ENCODE data around the gene WDR83. TPM values are rescaled to one million over a fixed set of nuclear protein-coding genes. Genes with fewer than 3 reads are reported as not detected.

WDR83 gene
- total and polyA plus RNA-seq, 2 experiments from 2014 or later = 12.5 to 18.5 TPM

DNA sequence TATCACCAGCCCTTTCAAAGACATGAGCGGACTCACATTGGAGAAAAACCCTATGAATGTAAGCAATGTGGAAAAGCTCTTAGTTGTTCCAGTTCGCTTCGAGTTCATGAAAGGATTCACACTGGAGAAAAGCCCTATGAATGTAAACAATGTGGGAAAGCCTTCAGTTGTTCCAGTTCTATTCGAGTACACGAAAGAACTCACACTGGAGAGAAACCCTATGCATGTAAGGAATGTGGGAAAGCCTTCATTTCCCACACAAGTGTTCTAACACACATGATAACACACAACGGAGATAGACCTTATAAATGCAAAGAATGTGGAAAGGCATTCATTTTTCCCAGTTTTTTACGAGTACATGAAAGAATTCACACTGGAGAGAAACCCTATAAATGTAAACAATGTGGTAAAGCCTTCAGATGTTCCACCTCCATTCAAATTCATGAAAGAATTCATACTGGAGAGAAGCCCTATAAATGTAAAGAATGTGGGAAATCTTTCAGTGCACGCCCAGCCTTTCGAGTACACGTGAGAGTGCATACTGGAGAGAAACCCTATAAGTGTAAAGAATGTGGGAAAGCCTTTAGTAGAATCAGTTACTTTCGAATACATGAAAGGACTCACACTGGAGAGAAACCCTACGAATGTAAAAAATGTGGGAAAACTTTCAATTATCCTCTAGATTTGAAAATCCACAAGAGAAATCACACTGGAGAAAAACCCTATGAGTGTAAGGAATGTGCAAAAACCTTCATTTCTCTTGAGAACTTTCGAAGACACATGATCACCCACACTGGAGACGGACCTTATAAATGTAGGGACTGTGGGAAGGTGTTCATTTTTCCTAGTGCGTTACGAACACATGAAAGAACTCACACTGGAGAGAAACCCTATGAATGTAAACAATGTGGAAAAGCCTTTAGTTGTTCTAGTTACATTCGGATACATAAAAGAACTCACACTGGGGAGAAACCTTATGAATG is 38.3 kb upstream of the WDR83 start:
- 0 out of 2 replicates have a peak, but pooled peaks cover 4% of the 10 kb centered on the region for H3F3A ChIP-seq (replicated peaks; ENCODE audit: low read depth)
- H2AFZ ChIP-seq = no peak overlapping the region
- peaks cover 88% of the 10 kb centered on the region for H3K36me3 Mint-ChIP-seq (ENCODE audit: low read depth)
- H3K9me3 Mint-ChIP-seq = peaks cover 63% of the 10 kb centered on the region
- no peaks in the 10 kb centered on the region for H3K27me3 ChIP-seq (ENCODE audit: insufficient read depth)
- ATAC-seq (no peak), DNase-seq (ENCODE audit: low spot score) (peak; percentile 45)
- H3K36me3 ChIP-seq (ENCODE audit: insufficient read depth) = peaks cover 58% of the 10 kb centered on the region
- H3K9me2 ChIP-seq (ENCODE audit: insufficient read depth) = peaks cover 3% of the 10 kb centered on the region; the same call in 1 of the 2 replicates
- no peaks in the 10 kb centered on the region for H3K4me1 ChIP-seq (ENCODE audit: insufficient read depth)
- H3K4me3 Mint-ChIP-seq = no peak overlapping the region
- H3K4me2 ChIP-seq = no peak overlapping the region
- TF ChIP-seq STAT1 (IDR thresholded peaks at IDR 0.05; ENCODE audit: unreplicated experiment) (no peak), JUNB (IDR thresholded peaks at IDR 0.05; ENCODE audit: unreplicated experiment) (no peak), EZH2 (IDR thresholded peaks at IDR 0.05; ENCODE audit: low read depth, unreplicated experiment) (no peak)
- H3K27ac Mint-ChIP-seq = no peak overlapping the region
- H3K27me3 Mint-ChIP-seq (ENCODE audit: insufficient read depth, low read depth, poor library complexity) = peaks cover 3% of the 10 kb centered on the region
- H3K4me3 ChIP-seq = no peak overlapping the region
- no peaks in the 10 kb centered on the region for H4K20me1 ChIP-seq (replicated peaks; ENCODE audit: insufficient read depth)
- H3K27ac ChIP-seq (ENCODE audit: low read depth) = no peak overlapping the region
- H3K4me1 Mint-ChIP-seq = no peaks in the 10 kb centered on the region
- H3K79me2 ChIP-seq (replicated peaks; ENCODE audit: insufficient read depth) = peaks cover 2% of the 10 kb centered on the region; the same call in 1 of the 2 replicates

DNA sequence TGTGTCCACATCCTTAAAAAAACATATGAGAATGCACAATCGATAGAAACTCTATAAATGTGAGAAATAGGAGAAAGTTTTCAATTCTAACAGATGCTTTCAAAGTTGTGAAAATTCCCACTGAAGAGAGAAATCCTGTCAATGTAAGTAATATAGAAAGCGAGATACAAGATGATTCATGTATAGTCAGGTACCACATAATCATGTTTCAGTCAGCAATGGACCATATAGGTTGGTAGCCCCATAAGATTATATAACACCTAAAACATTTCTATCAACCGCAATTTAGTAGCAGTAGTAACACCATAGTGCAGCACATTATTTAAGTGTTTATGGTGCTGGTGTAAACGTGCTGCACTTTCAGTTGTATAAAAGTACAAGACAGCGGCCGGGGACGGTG is 37.4 kb upstream of the WDR83 start:
- no peaks in the 10 kb centered on the region for H3K27me3 ChIP-seq (ENCODE audit: insufficient read depth)
- H3F3A ChIP-seq (replicated peaks; ENCODE audit: low read depth) = 0 out of 2 replicates have a peak, but pooled peaks cover 4% of the 10 kb centered on the region
- H3K27ac ChIP-seq (ENCODE audit: low read depth) = no peak overlapping the region
- peaks cover 3% of the 10 kb centered on the region for H3K27me3 Mint-ChIP-seq (ENCODE audit: insufficient read depth, low read depth, poor library complexity)
- H3K4me3 Mint-ChIP-seq = no peak overlapping the region
- DNase-seq (ENCODE audit: low spot score) (no peak), ATAC-seq (no peak)
- H3K36me3 Mint-ChIP-seq (ENCODE audit: low read depth) = peaks cover 80% of the 10 kb centered on the region
- H2AFZ ChIP-seq = no peak overlapping the region
- H3K4me1 Mint-ChIP-seq = no peaks in the 10 kb centered on the region
- no peaks in the 10 kb centered on the region for H3K4me1 ChIP-seq (ENCODE audit: insufficient read depth)
- H3K36me3 ChIP-seq (ENCODE audit: insufficient read depth) = peaks cover 55% of the 10 kb centered on the region
- no peak overlapping the region for H3K4me2 ChIP-seq
- no peak overlapping the region for H3K27ac Mint-ChIP-seq
- peaks cover 60% of the 10 kb centered on the region for H3K9me3 Mint-ChIP-seq
- no peaks in the 10 kb centered on the region for H3K79me2 ChIP-seq (replicated peaks; ENCODE audit: insufficient read depth)
- no peak overlapping the region for H3K4me3 ChIP-seq
- H3K9me2 ChIP-seq (ENCODE audit: insufficient read depth) = peaks cover 3% of the 10 kb centered on the region; the same call in 1 of the 2 replicates
- no peaks in the 10 kb centered on the region for H4K20me1 ChIP-seq (replicated peaks; ENCODE audit: insufficient read depth)
- TF ChIP-seq POLR2AphosphoS5 (IDR thresholded peaks at IDR 0.05; ENCODE audit: low read depth) (no peak), JUNB (IDR thresholded peaks at IDR 0.05; ENCODE audit: unreplicated experiment) (no peak), EZH2 (IDR thresholded peaks at IDR 0.05; ENCODE audit: low read depth, unreplicated experiment) (no peak), CREB1 (CRISPR knock-in tag; IDR thresholded peaks at IDR 0.05; ENCODE audit: low read depth) (no peak), ZNF331 (CRISPR knock-in tag; IDR thresholded peaks at IDR 0.05; ENCODE audit: low read depth) (no peak), STAT1 (IDR thresholded peaks at IDR 0.05; ENCODE audit: unreplicated experiment) (no peak)
- TF ChIP-seq, protein P1, sequence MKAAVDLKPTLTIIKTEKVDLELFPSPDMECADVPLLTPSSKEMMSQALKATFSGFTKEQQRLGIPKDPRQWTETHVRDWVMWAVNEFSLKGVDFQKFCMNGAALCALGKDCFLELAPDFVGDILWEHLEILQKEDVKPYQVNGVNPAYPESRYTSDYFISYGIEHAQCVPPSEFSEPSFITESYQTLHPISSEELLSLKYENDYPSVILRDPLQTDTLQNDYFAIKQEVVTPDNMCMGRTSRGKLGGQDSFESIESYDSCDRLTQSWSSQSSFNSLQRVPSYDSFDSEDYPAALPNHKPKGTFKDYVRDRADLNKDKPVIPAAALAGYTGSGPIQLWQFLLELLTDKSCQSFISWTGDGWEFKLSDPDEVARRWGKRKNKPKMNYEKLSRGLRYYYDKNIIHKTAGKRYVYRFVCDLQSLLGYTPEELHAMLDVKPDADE (IDR thresholded peaks at IDR 0.05) = no peak
- TF ChIP-seq, protein P2, sequence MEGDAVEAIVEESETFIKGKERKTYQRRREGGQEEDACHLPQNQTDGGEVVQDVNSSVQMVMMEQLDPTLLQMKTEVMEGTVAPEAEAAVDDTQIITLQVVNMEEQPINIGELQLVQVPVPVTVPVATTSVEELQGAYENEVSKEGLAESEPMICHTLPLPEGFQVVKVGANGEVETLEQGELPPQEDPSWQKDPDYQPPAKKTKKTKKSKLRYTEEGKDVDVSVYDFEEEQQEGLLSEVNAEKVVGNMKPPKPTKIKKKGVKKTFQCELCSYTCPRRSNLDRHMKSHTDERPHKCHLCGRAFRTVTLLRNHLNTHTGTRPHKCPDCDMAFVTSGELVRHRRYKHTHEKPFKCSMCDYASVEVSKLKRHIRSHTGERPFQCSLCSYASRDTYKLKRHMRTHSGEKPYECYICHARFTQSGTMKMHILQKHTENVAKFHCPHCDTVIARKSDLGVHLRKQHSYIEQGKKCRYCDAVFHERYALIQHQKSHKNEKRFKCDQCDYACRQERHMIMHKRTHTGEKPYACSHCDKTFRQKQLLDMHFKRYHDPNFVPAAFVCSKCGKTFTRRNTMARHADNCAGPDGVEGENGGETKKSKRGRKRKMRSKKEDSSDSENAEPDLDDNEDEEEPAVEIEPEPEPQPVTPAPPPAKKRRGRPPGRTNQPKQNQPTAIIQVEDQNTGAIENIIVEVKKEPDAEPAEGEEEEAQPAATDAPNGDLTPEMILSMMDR (conservative IDR thresholded peaks at IDR 0.05; ENCODE audit: low read depth in 2 of 2) = no peak
- TF ChIP-seq, protein P3, sequence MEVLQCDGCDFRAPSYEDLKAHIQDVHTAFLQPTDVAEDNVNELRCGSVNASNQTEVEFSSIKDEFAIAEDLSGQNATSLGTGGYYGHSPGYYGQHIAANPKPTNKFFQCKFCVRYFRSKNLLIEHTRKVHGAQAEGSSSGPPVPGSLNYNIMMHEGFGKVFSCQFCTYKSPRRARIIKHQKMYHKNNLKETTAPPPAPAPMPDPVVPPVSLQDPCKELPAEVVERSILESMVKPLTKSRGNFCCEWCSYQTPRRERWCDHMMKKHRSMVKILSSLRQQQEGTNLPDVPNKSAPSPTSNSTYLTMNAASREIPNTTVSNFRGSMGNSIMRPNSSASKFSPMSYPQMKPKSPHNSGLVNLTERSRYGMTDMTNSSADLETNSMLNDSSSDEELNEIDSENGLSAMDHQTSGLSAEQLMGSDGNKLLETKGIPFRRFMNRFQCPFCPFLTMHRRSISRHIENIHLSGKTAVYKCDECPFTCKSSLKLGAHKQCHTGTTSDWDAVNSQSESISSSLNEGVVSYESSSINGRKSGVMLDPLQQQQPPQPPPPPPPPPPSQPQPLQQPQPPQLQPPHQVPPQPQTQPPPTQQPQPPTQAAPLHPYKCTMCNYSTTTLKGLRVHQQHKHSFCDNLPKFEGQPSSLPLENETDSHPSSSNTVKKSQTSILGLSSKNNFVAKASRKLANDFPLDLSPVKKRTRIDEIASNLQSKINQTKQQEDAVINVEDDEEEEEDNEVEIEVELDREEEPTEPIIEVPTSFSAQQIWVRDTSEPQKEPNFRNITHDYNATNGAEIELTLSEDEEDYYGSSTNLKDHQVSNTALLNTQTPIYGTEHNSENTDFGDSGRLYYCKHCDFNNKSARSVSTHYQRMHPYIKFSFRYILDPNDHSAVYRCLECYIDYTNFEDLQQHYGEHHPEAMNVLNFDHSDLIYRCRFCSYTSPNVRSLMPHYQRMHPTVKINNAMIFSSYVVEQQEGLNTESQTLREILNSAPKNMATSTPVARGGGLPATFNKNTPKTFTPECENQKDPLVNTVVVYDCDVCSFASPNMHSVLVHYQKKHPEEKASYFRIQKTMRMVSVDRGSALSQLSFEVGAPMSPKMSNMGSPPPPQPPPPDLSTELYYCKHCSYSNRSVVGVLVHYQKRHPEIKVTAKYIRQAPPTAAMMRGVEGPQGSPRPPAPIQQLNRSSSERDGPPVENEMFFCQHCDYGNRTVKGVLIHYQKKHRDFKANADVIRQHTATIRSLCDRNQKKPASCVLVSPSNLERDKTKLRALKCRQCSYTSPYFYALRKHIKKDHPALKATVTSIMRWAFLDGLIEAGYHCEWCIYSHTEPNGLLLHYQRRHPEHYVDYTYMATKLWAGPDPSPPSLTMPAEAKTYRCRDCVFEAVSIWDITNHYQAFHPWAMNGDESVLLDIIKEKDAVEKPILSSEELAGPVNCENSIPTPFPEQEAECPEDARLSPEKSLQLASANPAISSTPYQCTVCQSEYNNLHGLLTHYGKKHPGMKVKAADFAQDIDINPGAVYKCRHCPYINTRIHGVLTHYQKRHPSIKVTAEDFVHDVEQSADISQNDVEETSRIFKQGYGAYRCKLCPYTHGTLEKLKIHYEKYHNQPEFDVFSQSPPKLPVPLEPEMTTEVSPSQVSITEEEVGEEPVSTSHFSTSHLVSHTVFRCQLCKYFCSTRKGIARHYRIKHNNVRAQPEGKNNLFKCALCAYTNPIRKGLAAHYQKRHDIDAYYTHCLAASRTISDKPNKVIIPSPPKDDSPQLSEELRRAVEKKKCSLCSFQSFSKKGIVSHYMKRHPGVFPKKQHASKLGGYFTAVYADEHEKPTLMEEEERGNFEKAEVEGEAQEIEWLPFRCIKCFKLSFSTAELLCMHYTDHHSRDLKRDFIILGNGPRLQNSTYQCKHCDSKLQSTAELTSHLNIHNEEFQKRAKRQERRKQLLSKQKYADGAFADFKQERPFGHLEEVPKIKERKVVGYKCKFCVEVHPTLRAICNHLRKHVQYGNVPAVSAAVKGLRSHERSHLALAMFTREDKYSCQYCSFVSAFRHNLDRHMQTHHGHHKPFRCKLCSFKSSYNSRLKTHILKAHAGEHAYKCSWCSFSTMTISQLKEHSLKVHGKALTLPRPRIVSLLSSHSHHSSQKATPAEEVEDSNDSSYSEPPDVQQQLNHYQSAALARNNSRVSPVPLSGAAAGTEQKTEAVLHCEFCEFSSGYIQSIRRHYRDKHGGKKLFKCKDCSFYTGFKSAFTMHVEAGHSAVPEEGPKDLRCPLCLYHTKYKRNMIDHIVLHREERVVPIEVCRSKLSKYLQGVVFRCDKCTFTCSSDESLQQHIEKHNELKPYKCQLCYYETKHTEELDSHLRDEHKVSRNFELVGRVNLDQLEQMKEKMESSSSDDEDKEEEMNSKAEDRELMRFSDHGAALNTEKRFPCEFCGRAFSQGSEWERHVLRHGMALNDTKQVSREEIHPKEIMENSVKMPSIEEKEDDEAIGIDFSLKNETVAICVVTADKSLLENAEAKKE (CRISPR knock-in tag; IDR thresholded peaks at IDR 0.05) = no peak
